CD14-positive monocyte (primary cell): ENCODE results near the gene GPC5. TPM values are rescaled to one million over a fixed set of nuclear protein-coding genes. Genes with fewer than 3 reads are reported as not detected.
"Not testable (repeated sequence)": the region's sequence is repeated elsewhere in the genome, so short reads cannot be mapped to it uniquely, and the experiment has no call there.

Experiments used
- DNase-seq, 3 donors: peaks; one replicate each; pipeline ENCODE4 v3.0.0-alpha.2; 2011 to 2022
- H2AFZ ChIP-seq: 2 replicates; pipeline ENCODE4 v1.6.0; 2012; ENCODE audit warnings: mild to moderate bottlenecking, low read depth, low read length, inconsistent platforms; ENCODE audit not compliant: insufficient read depth, poor library complexity, severe bottlenecking
- H3K27ac ChIP-seq, 2 donors: 1 replicate in 1 of 2; 2 replicates in 1 of 2; pipeline ENCODE4 v1.5.1; 2012 to 2013; ENCODE audit warnings: low read length in 2 of 2, control low read depth in 1 of 2, inconsistent platforms in 1 of 2, low read depth in 1 of 2, mild to moderate bottlenecking in 1 of 2
- H3K27me3 ChIP-seq, 2 donors: one replicate each; pipeline versions ENCODE4 v1.6.0 to v1.6.1; 2011 to 2013; ENCODE audit warnings: low read length in 2 of 2; ENCODE audit not compliant: control insufficient read depth in 2 of 2, insufficient read depth in 2 of 2
- H3K36me3 ChIP-seq, 2 donors: replicated peaks in 1 of 2; 1 replicate in 1 of 2; 2 replicates in 1 of 2; pipeline versions ENCODE4 v1.5.1 to v1.6.1; 2012 to 2013; ENCODE audit warnings: low read length in 2 of 2, control low read depth in 1 of 2, inconsistent platforms in 1 of 2, mild to moderate bottlenecking in 1 of 2; ENCODE audit not compliant: insufficient read depth in 2 of 2, control insufficient read depth in 1 of 2
- H3K4me1 ChIP-seq, 2 donors: 1 replicate in 1 of 2; 2 replicates in 1 of 2; pipeline versions ENCODE4 v1.5.1 to v1.6.1; 2012 to 2013; ENCODE audit warnings: low read length in 2 of 2, control low read depth in 1 of 2, inconsistent platforms in 1 of 2, mild to moderate bottlenecking in 1 of 2, moderate library complexity in 1 of 2; ENCODE audit not compliant: insufficient read depth in 2 of 2, control insufficient read depth in 1 of 2
- H3K4me2 ChIP-seq: replicated peaks from 2 replicates; pipeline ENCODE3; 2012; ENCODE audit warnings: low read length, moderate library complexity, mild to moderate bottlenecking; ENCODE audit not compliant: poor library complexity, severe bottlenecking; ENCODE audit errors: extremely low read depth
- H3K4me3 ChIP-seq, 3 experiments: fragments of 200-600 bp in 1 of 3; sonication (generic) in 1 of 3; replicated peaks in 1 of 3; 1 replicate in 2 of 3; 2 replicates in 1 of 3; pipeline ENCODE4 v1.5.1; 2011 to 2013; ENCODE audit warnings: low read length in 3 of 3, mild to moderate bottlenecking in 3 of 3, control low read depth in 2 of 3, low read depth in 2 of 3, inconsistent platforms in 1 of 3, moderate library complexity in 1 of 3
- H3K79me2 ChIP-seq: 2 replicates; pipeline ENCODE4 v1.6.0; 2012; ENCODE audit warnings: mild to moderate bottlenecking, control low read depth, inconsistent platforms, low read length, moderate library complexity; ENCODE audit not compliant: insufficient read depth
- H3K9ac ChIP-seq: 2 replicates; pipeline ENCODE4 v1.6.0; 2017; ENCODE audit warnings: low read length, mild to moderate bottlenecking; ENCODE audit not compliant: insufficient read depth, poor library complexity, severe bottlenecking
- H3K9me3 ChIP-seq, 2 donors: replicated peaks in 1 of 2; 1 replicate in 1 of 2; 2 replicates in 1 of 2; pipeline versions ENCODE4 v1.5.1 to v1.6.1; 2012 to 2013; ENCODE audit warnings: low read length in 2 of 2, control low read depth in 1 of 2; ENCODE audit not compliant: control insufficient read depth in 1 of 2, insufficient read depth in 1 of 2
- H4K20me1 ChIP-seq: 2 replicates; pipeline ENCODE4 v1.6.0; 2012; ENCODE audit warnings: mild to moderate bottlenecking, low read length, control low read depth, moderate library complexity; ENCODE audit not compliant: insufficient read depth
- H3K27ac Mint-ChIP-seq, 7 donors: one replicate each; pipeline ENCODE4 v1.8.0; 2020; ENCODE audit warnings: mild to moderate bottlenecking in 7 of 7, mixed read lengths in 7 of 7, moderate library complexity in 6 of 7, inconsistent platforms in 2 of 7
- H3K27me3 Mint-ChIP-seq, 3 donors: one replicate each; pipeline ENCODE4 v1.8.0; 2021 to 2022; ENCODE audit warnings: low read depth in 3 of 3, mild to moderate bottlenecking in 3 of 3, mixed read lengths in 3 of 3, moderate library complexity in 3 of 3, inconsistent platforms in 1 of 3
- H3K36me3 Mint-ChIP-seq, 2 donors: one replicate each; pipeline ENCODE4 v1.8.0; 2020; ENCODE audit warnings: mixed read lengths in 2 of 2, inconsistent platforms in 1 of 2, mild to moderate bottlenecking in 1 of 2
- H3K4me1 Mint-ChIP-seq: one replicate; pipeline ENCODE4 v1.8.0; 2020; ENCODE audit warnings: mild to moderate bottlenecking, mixed read lengths
- H3K4me3 Mint-ChIP-seq, 2 donors: one replicate each; pipeline ENCODE4 v1.8.0; 2020; ENCODE audit warnings: mild to moderate bottlenecking in 2 of 2, mixed read lengths in 2 of 2, moderate library complexity in 1 of 2
- H3K9me3 Mint-ChIP-seq, 7 donors: one replicate each; pipeline ENCODE4 v1.8.0; 2020 to 2022; ENCODE audit warnings: mixed read lengths in 7 of 7, mild to moderate bottlenecking in 6 of 7, moderate library complexity in 6 of 7, inconsistent platforms in 2 of 7
- WGBS: methylation state at CpG from one replicate; pipeline ENCODE4 v1.1.5; 2013; ENCODE audit warnings: missing lambda C conversion rate; ENCODE audit not compliant: insufficient coverage; 5-methylcytosine and 5-hydroxymethylcytosine counted together
- intact Hi-C, 2 donors: fragments of 100-400 bp; cut with micrococcal nuclease; formaldehyde crosslinking; loops; one replicate each; pipeline versions ENCODE4 v1.15.0 to v1.15.1; 2023
- polyA plus RNA-seq, 3 donors: library from polyadenylated mRNA; depleted of rRNA in 1 of 3; unstranded in 2 of 3; stranded (reverse) in 1 of 3; fragments of 300-500 nt in 2 of 3; fragments of >200 nt in 1 of 3; fragmentation: Illumina TruSeq in 2 of 3; gene quantifications; 1 replicate in 2 of 3; 2 replicates in 1 of 3; pipeline ENCODE4 v1.2.3, GENCODE V29; 2012 to 2021

The GPC5 gene
- polyA plus RNA-seq, 3 donors = not detected

GRCh38 chr13:92290718-92291307, 892.4 kb downstream of the GPC5 start:
- H3K4me3 ChIP-seq, H3K79me2 ChIP-seq, intact Hi-C loops, H3K9ac ChIP-seq, H4K20me1 ChIP-seq, H3K4me1 ChIP-seq, H2AFZ ChIP-seq, DNase-seq, H3K4me1 Mint-ChIP-seq, H3K36me3 Mint-ChIP-seq, H3K36me3 ChIP-seq, H3K27ac ChIP-seq, H3K4me3 Mint-ChIP-seq, H3K4me2 ChIP-seq, H3K27me3 ChIP-seq, H3K27me3 Mint-ChIP-seq, H3K27ac Mint-ChIP-seq: not testable (repeated sequence)
- 93% methylated on average over 29 of the region's 29 CpGs for WGBS
- peaks cover 12 to 18% of the 10 kb centered on the region in 2 donors for H3K9me3 ChIP-seq
- H3K9me3 Mint-ChIP-seq = peaks cover 11 to 25% (median 19%) of the 10 kb centered on the region in 7 donors

- H3K27ac Mint-ChIP-seq, H3K27me3 ChIP-seq, H2AFZ ChIP-seq, H3K9ac ChIP-seq, DNase-seq, H3K36me3 ChIP-seq, H3K27ac ChIP-seq, H3K4me1 Mint-ChIP-seq, H3K4me3 Mint-ChIP-seq, H3K36me3 Mint-ChIP-seq, H3K4me3 ChIP-seq, H3K4me1 ChIP-seq, H3K79me2 ChIP-seq, H4K20me1 ChIP-seq, H3K27me3 Mint-ChIP-seq, H3K4me2 ChIP-seq, intact Hi-C loops: not testable (repeated sequence)
- peaks cover 17 to 37% of the 10 kb centered on the region in 2 donors for H3K9me3 ChIP-seq
- H3K9me3 Mint-ChIP-seq = peaks cover 21 to 39% (median 35%) of the 10 kb centered on the region in 7 donors
- 87% methylated on average over 3 of the region's 5 CpGs for WGBS
These were observed 896.1 kb downstream of the GPC5 start for GRCh38 chr13:92294533-92294932.

- DNase-seq, H3K79me2 ChIP-seq, H3K4me1 Mint-ChIP-seq, H3K9ac ChIP-seq, H4K20me1 ChIP-seq, H3K27me3 ChIP-seq, H2AFZ ChIP-seq, intact Hi-C loops, H3K4me2 ChIP-seq, H3K4me1 ChIP-seq, H3K36me3 Mint-ChIP-seq, H3K27me3 Mint-ChIP-seq, H3K27ac ChIP-seq, H3K4me3 ChIP-seq, H3K4me3 Mint-ChIP-seq, H3K36me3 ChIP-seq: not testable (repeated sequence)
- 95% methylated on average over 3 of the region's 3 CpGs for WGBS
- peak overlapping the region in 1 of 7 donors; percentile 0 for H3K27ac Mint-ChIP-seq
- peaks cover 17 to 35% (median 28%) of the 10 kb centered on the region in 7 donors for H3K9me3 Mint-ChIP-seq
- H3K9me3 ChIP-seq = peaks cover 17 to 27% of the 10 kb centered on the region in 2 donors
These were observed 897.8 kb downstream of the GPC5 start for GRCh38 chr13:92296154-92296671.
